Measurements from ENCODE around the gene FAM219A.

The FAM219A gene

GRCh38 chr9:34475097-34475496, 16.7 kb upstream of the FAM219A start:
- no peak overlapping the region for H3K4me3 ChIP-seq (ENCODE audit: control insufficient read depth, low read depth, low read length)
- DNase-seq (ENCODE audit: low read depth) = no peak
- TF ChIP-seq, protein P1, sequence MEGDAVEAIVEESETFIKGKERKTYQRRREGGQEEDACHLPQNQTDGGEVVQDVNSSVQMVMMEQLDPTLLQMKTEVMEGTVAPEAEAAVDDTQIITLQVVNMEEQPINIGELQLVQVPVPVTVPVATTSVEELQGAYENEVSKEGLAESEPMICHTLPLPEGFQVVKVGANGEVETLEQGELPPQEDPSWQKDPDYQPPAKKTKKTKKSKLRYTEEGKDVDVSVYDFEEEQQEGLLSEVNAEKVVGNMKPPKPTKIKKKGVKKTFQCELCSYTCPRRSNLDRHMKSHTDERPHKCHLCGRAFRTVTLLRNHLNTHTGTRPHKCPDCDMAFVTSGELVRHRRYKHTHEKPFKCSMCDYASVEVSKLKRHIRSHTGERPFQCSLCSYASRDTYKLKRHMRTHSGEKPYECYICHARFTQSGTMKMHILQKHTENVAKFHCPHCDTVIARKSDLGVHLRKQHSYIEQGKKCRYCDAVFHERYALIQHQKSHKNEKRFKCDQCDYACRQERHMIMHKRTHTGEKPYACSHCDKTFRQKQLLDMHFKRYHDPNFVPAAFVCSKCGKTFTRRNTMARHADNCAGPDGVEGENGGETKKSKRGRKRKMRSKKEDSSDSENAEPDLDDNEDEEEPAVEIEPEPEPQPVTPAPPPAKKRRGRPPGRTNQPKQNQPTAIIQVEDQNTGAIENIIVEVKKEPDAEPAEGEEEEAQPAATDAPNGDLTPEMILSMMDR (conservative IDR thresholded peaks at IDR 0.05; ENCODE audit: control insufficient read depth, insufficient read depth, low read depth, low read length) = no peak

GRCh38 chr9:34465468-34465867, 7.1 kb upstream of the FAM219A start:
- no peak for DNase-seq (ENCODE audit: low read depth)
- no peak overlapping the region for H3K4me3 ChIP-seq (ENCODE audit: control insufficient read depth, low read depth, low read length)
- TF ChIP-seq, protein P1 (conservative IDR thresholded peaks at IDR 0.05; ENCODE audit: control insufficient read depth, insufficient read depth, low read depth, low read length) = no peak

DNA sequence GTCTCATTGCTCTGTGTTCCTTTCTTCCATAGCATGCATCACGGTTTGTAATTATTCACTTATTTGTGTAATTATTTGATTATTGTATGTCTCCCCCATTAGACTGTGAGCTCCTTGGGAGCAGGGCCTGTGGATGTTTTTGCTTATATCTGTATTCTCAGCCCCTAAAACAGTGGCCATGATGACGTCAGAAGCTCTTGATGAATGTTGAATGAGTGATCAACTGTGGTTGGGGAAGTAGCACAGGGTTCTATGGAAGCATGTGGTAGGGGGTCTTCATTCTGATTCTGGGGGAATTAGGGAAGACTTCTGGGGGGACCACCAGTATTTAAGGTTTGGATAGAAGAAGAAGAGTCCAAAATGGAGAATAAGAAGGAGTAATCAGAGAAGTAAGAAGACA, 6.2 kb upstream of the FAM219A start:
- no peak overlapping the region for H3K4me3 ChIP-seq (ENCODE audit: control insufficient read depth, low read depth, low read length)
- TF ChIP-seq, protein P1 (conservative IDR thresholded peaks at IDR 0.05; ENCODE audit: control insufficient read depth, insufficient read depth, low read depth, low read length) = no peak
- DNase-seq (ENCODE audit: low read depth) = no peak

- TF ChIP-seq, protein P1 (conservative IDR thresholded peaks at IDR 0.05; ENCODE audit: control insufficient read depth, insufficient read depth, low read depth, low read length) = no peak
- H3K4me3 ChIP-seq (ENCODE audit: control insufficient read depth, low read depth, low read length) = no peak overlapping the region
- DNase-seq (ENCODE audit: low read depth) = no peak
Observed at GRCh38 chr9:34463901-34464232, 5.5 kb upstream of the FAM219A start.

DNA sequence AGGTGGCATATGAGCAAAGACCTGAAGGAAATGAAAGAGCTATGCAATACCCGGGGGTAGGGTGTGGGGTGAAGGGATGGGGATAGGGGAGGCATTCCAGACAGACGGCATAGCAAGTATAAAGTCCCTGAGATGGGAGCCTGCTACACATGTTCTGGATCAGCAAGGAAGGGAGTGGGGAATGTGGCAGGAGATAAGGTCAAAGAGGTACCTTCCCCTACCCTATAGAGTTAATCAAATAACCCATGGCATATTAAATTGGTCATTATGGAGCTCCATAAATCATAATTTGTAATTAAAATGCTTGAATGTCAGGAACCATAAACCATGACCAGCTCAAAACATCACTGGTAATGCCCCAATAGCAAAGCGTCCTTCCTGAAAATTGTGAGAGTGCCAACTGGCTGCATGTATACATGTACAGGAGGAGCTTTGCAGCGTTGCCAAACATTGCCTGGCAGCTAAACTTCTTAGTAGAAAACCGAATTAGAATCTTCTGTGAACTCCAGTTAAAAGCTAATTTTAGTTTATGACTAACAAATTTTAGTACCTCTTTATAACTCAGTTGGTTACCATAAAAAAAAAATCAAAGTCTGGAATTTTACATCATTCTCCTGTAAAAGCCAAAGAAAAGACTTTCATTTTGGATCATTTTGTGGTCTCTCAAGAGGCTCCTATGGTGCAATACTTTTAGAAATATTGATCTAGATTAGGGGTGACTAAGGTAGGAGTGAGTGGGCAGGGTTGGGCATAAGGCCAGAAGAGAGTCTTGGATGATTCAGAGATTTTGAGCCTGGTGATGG, 4.9 kb upstream of the FAM219A start:
- peak; percentile 94 for DNase-seq (ENCODE audit: low read depth)
- TF ChIP-seq, protein P1 (conservative IDR thresholded peaks at IDR 0.05; ENCODE audit: control insufficient read depth, insufficient read depth, low read depth, low read length) = no peak
- no peak overlapping the region for H3K4me3 ChIP-seq (ENCODE audit: control insufficient read depth, low read depth, low read length)

DNA sequence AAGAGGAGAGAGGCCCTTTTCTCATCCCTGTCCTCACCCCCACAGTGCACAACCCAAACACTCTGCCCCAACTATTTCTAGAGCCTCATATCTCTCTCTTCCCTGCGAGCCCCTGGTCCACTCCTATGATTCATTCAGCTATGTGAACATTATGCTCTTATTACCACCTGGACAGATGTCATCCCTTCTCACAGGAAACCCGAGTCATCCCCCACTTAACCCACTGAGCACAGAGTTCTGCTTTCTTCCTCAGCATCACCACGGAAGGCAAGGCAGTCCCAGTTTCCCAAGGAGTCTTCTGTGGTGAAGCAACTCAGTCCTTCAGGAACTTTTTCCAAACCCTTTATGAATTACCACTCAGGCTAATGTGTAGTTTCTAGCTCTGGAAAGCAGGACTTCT, 1.6 kb upstream of the FAM219A start:
- TF ChIP-seq, protein P1 (conservative IDR thresholded peaks at IDR 0.05; ENCODE audit: control insufficient read depth, insufficient read depth, low read depth, low read length) = no peak
- peak; percentile 48 for DNase-seq (ENCODE audit: low read depth)
- no peak overlapping the region for H3K4me3 ChIP-seq (ENCODE audit: control insufficient read depth, low read depth, low read length)

Data from fibroblast of mammary gland (primary cell).